HL-60 (cell line): Measurements from ENCODE around the gene MARK2.

Experiments
- GABPA ChIP-seq: IDR thresholded peaks from 2 replicates; pipeline ENCODE4 v1.6.1; 2012; ENCODE audit warnings: low read depth
- POLR2AphosphoS5 ChIP-seq: IDR thresholded peaks from 2 replicates; pipeline ENCODE4 v1.6.1; 2012; ENCODE audit warnings: low read depth
- TF ChIP-seq, protein P1 (sequence below): IDR thresholded peaks from one replicate; pipeline ENCODE4 v1.5.1; 2011; ENCODE audit warnings: low read length, control low read depth, inconsistent platforms; ENCODE audit not compliant: insufficient read depth
- TF ChIP-seq, protein P2 (sequence below): IDR thresholded peaks from 2 replicates; pipeline ENCODE4 v1.6.1; 2012; ENCODE audit warnings: low read depth; ENCODE audit not compliant: insufficient replicate concordance

DNA sequence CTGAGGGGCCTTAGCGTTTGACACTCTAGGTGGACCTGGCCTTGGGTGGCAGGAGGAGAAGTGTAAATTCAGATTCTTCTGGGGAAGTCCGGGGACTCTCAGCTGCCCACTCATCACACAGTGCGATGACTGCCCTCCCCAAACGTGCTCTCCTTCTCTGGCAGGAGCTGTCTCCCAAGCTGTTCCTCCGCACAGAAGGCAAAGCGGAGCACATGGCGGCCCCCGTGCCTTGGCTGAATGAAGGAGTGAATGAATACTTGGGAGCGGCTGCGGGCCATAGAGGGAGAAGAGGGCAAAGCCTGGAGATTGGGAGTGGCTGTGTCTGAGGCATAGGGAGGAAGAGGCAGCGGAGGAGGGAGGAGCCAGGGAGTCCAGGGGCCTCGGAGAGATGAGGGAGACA, 93.0 kb downstream of the MARK2 start:
- TF ChIP-seq, protein P1, sequence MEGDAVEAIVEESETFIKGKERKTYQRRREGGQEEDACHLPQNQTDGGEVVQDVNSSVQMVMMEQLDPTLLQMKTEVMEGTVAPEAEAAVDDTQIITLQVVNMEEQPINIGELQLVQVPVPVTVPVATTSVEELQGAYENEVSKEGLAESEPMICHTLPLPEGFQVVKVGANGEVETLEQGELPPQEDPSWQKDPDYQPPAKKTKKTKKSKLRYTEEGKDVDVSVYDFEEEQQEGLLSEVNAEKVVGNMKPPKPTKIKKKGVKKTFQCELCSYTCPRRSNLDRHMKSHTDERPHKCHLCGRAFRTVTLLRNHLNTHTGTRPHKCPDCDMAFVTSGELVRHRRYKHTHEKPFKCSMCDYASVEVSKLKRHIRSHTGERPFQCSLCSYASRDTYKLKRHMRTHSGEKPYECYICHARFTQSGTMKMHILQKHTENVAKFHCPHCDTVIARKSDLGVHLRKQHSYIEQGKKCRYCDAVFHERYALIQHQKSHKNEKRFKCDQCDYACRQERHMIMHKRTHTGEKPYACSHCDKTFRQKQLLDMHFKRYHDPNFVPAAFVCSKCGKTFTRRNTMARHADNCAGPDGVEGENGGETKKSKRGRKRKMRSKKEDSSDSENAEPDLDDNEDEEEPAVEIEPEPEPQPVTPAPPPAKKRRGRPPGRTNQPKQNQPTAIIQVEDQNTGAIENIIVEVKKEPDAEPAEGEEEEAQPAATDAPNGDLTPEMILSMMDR: no peak
- no peak for TF ChIP-seq GABPA
- TF ChIP-seq, protein P2, sequence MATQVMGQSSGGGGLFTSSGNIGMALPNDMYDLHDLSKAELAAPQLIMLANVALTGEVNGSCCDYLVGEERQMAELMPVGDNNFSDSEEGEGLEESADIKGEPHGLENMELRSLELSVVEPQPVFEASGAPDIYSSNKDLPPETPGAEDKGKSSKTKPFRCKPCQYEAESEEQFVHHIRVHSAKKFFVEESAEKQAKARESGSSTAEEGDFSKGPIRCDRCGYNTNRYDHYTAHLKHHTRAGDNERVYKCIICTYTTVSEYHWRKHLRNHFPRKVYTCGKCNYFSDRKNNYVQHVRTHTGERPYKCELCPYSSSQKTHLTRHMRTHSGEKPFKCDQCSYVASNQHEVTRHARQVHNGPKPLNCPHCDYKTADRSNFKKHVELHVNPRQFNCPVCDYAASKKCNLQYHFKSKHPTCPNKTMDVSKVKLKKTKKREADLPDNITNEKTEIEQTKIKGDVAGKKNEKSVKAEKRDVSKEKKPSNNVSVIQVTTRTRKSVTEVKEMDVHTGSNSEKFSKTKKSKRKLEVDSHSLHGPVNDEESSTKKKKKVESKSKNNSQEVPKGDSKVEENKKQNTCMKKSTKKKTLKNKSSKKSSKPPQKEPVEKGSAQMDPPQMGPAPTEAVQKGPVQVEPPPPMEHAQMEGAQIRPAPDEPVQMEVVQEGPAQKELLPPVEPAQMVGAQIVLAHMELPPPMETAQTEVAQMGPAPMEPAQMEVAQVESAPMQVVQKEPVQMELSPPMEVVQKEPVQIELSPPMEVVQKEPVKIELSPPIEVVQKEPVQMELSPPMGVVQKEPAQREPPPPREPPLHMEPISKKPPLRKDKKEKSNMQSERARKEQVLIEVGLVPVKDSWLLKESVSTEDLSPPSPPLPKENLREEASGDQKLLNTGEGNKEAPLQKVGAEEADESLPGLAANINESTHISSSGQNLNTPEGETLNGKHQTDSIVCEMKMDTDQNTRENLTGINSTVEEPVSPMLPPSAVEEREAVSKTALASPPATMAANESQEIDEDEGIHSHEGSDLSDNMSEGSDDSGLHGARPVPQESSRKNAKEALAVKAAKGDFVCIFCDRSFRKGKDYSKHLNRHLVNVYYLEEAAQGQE: no peak
- TF ChIP-seq POLR2AphosphoS5: no peak
